Stimulated activated CD8-positive, alpha-beta memory T cell treated with anti-CD3 and anti-CD28 coated beads, Interleukin-12 subunit alpha, Interleukin-12 subunit beta, amount 100 ng/mL, for 4 hours (primary cell): ENCODE data around the gene INPP5B.
"Not testable (repeated sequence)": the region's sequence is repeated elsewhere in the genome, so short reads cannot be mapped to it uniquely, and the experiment has no call there.

Source experiments
- DNase-seq: peaks from one replicate; pipeline ENCODE4 v3.0.0-alpha.2; 2020; ENCODE audit warnings: low read depth

INPP5B gene

DNA sequence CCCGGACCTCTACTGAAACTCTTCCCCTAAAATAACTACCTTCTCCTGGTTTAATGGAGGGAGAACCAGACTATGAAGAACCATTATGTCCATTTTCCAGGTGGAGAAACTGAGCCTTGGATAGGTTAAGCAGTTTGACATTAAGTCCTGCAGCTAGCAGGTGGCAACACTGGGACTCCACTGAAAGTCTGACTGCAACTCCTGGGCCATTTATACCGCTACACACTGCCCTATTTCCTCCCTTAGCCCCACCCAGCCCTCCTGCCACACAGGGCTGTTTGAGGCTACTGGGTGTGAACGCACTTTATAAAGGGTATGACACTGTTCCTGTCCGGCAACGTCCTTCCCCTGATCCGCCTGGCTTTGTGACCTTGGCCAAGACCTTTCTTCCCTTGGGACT, 511 bp upstream of the INPP5B start:
- DNase-seq, result no peak

GRCh38 chr1:37945743-37946702, 830 bp downstream of the INPP5B start:
- no peak for DNase-seq

DNA sequence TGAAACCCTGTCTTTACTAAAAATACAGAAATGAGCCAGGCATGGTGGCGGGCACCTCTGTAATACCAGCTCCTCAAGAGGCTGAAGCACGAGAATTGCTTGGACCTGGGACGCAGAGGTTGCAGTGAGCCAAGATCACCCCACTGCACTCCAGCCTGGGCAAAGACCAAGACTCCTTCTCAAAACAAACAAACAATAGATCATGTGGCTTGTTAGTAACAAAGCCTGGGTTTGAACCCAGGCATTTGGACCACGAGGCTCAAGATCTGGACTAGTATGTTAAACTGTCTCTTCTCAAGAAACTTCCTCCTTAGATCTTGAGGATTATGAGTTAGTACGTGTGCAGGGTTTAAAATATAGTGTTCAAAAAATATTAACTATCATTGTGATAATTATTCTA, 1.6 kb downstream of the INPP5B start:
- no peak for DNase-seq

DNA sequence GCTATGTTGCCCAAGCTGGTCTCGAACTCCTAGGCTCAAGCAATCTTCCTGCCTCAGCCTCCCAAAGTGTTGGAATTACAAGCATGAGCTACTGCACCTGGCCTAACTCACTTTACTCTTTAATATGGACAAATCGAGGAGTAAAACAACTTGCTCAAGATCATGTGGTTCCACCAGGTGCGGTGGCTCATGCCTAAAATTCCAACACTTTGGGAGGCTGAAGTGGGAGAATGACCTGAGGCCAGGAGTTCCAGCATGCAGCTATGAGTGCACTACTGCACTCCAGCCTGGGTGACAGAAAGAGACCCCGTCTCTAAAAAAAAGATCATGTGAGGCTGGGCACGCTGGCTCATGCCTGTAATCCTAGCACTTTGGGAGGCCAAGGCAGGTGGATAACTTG, 2.0 kb downstream of the INPP5B start:
- DNase-seq, result no peak

DNA sequence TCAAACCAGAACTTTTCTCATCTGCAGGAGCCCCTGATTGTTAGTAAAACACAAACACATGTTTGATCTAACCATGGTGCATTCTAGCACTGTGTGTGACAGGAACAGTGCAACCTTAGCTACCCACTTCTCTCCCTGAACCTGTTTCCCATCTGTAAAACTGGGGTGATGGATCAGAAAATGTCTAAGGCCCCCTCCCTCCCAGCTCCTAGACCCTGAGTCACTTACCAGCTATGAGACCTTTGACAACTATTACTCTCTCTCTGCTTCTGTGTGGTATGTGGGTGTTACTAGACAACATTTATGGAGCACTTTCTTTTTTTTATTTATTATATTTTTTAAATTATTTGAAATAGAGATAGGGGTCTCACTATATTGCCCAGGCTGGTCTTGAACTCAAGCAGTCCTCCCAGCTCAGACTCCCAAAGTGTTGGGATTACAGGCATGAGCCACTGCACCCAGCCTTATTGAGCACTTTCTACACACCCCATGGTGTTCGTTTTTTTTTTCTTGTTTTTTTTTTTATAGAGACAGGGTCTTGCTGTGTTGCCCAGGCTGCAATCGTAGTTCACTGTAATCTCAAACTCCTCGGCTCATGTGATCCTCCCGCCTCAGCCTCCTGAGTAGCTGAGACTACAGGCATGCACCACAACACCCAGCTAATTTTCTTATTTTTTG, 2.6 kb downstream of the INPP5B start:
- DNase-seq, result no peak

- no peak for DNase-seq
Measured at GRCh38 chr1:37940299-37940947, 6.4 kb downstream of the INPP5B start.

DNA sequence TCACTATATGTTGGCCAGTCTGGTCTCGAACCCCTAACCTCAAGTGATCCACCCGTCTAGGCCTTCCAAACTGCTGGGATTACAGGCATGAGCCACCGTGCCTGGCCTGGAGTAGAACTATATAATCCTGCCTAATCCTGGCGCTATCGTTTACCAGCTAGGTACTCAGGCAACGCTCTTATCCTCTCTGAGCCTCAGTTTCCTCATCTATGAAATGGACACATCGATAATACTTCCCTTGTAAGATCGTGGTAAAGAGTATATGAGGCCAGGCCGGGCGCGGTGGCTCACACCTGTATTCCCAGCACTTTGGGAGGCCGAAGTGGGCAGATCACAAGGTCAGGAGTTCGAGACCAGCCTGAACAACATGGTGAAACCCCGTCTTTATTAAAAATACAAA, 10.1 kb downstream of the INPP5B start:
- DNase-seq, result not testable (repeated sequence)

DNA sequence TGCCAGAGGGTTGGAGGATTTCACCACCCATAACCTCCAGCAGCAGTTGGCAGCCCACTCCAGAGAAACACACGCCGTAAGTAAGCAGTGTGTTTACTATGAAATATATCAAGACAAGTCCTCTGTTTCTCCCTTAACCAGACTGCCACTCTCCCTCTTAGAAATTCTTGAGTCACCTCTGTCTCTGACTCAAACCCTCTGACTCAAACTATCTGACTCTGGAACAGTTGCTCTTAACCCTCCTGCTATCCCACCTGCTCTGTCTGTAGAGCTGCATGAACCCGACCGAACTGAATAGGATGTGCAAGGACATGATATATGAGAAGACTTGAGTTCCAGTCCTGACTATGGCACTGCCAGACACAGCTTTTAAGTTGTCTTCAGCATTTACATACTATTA, 14.1 kb downstream of the INPP5B start:
- no peak for DNase-seq

DNA sequence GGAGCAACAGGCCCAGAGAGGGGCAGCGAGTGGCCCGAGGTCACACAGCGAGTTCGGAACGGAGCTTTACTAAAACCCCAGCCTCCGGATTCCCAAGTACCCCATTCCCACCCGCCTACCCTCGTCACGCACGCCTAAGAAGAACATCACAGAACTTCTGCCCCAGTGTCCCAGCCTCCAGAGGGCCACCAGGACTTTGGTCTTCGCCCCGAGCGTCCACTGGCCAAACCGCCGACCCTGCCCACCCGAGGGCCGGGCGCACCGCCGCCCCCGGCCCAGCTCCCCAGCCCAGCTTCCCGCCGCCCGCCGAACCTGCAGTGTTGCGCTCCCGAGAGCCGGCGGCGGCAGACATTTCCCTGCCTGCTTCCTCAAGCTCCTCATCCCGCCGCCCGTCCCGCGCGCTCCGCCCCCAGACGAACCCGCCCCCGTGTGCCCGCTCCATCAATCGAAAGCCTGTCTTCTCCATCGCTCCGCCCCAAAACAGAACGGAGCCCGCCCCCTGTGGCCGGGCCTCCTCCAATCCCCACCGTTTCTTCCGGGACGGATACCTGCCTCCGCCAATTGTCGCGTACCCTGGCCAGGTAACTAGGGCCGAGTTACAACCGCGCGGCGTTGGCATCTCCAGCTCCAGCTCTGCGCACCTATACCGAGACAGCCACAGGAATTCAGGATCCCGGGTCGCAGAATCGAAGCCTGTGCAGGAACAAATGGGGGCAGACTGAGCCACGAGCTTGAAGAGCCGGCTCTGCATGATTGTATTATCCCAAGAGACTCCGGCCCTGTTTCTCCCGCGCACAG, 15.3 kb downstream of the INPP5B start:
- DNase-seq, result peak; percentile 92

DNA sequence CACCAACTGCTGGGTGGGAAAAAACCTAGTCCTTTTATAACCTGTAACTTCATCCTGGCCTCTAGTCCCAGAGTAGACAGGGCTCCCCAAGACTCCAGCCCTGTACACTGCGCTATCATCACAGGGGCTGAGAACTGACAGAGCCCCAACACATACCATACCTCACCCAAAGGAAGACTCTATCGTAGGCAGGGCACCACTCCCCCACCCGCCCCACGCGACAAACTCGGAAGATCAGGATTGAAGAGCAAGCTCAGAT, 15.8 kb downstream of the INPP5B start:
- DNase-seq, result no peak

- peak; percentile 27 for DNase-seq
Measured at GRCh38 chr1:37930246-37931101, 16.4 kb downstream of the INPP5B start.

- DNase-seq, result no peak
Measured at GRCh38 chr1:37926038-37926924, 20.6 kb downstream of the INPP5B start.

- DNase-seq, result no peak
Measured at GRCh38 chr1:37925316-37925715, 21.5 kb downstream of the INPP5B start.

DNA sequence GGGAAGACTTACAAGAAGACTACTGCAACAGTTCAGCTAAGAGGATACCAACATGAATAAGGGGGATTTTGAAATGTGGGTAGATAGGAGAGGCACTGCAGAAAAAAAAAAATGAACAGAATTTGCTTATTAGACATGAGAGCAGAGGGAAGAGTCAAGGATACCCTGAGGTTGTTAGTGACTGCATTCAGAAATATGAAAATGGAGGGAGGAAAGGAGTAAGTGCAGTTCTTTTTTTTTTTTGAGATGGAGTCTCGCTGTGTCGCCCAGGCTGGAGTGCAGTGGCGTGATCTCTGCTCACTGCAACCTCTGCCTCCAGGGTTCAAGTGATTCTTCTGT, 23.3 kb downstream of the INPP5B start:
- DNase-seq, result no peak

GRCh38 chr1:37922767-37923550, 23.9 kb downstream of the INPP5B start:
- DNase-seq, result no peak

GRCh38 chr1:37919277-37919676, 27.6 kb downstream of the INPP5B start:
- DNase-seq, result no peak

DNA sequence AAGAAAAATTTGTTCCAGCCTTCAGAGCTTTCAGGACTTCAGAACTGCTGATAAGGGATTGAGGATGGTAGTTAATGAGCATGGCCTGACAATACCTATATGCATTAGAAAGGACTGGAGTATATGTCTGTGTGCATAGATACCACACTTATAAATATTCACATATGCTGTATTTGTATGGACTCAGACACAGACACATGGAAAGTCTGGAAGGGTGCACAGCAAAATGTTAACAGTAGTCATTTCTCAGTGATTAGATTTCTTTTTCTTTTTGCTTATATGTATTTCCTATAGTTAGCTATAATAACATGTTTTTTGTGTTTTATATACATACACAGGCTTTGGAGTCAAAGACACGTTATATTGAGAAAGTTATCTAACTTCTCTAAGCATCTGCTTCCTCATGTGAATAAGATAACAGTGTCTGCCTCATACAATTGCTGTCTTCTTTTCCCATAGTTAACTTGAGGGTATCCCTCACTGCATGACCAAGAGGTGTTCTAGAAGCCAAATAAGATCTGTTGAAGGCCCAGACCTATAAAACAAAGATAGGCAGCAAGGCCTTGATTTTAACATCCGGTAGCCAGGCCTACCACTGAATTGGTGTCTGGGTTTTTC, 31.3 kb downstream of the INPP5B start:
- DNase-seq, result no peak

DNA sequence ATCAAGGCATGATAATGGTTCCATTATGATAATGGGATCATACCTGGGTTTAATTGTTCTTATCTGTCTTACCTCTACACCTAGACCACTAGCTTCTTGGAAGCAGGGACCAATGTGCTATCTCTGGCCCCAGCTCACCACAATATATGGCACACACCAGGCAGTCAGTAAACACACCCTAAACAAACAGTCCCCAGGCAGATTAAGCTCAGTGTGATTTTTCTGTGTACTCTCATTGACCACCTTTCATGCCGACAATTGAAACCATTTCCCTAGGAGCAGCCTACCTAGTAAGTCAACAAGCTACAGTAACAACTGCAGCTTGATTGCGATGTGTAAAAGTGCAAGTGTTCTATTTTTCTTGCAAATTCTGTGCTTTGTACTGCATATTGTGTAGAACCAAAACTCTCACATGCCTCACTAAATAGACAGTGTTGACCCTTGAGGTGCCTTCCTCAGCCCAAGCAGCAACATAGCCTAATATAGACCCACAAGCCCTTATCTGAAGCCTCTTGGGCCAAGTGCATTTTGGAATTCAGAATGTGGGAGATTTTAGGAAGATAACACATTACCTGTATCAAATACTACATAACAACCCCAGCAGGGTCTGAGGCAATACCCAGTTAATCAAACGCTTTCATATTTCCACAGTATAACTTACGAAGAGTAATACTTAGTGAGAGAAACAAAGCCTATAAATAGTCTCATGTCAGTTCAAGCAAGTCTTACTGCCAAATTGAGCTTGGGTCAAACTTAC, 32.0 kb downstream of the INPP5B start:
- DNase-seq, result no peak
